GM12878 (cell line): Measurements from ENCODE around the gene NSL1. TPM values are rescaled to one million over a fixed set of nuclear protein-coding genes. Genes with fewer than 3 reads are reported as not detected.
A peak's percentile ranks its signal among the peaks of the same experiment; 100 is the strongest.

Experiments used
- ATAC-seq: fragments of 200-7000 bp; cut with Tn5 transposase; 3 replicates; pipeline ENCODE4 v1.9.1; 2020; ENCODE audit warnings: mild to moderate bottlenecking, moderate library complexity
- BruUV-seq: library from RNA; stranded (reverse); fragments of 400-500 nt; replicated peaks from 2 replicates; lab custom pipeline; 2021; lab: Mats Ljungman, UMichigan
- CTCF ChIA-PET: fragments of 300-600 bp; sonication (Branson Sonifier 250); formaldehyde crosslinking; extraction: SDS; loops from one replicate; lab custom pipeline; 2021; ENCODE audit warnings: inconsistent platforms; lab: Yijun Ruan, JAX
- POLR2A ChIA-PET: fragments of 350-600 bp; formaldehyde crosslinking; extraction: SDS; loops from one replicate; lab custom pipeline; 2021; ENCODE audit warnings: inconsistent platforms; lab: Charles Lee
- RAD21 ChIA-PET: fragments of 300-600 bp; sonication (Branson Sonifier 250); formaldehyde crosslinking; loops from one replicate; lab custom pipeline; 2023; ENCODE audit warnings: antibody characterized with exemption; ENCODE audit not compliant: unreplicated experiment; lab: Charles Lee
- SMC1A ChIA-PET: fragments of 300-600 bp; sonication (Branson Sonifier 250); formaldehyde crosslinking; loops from one replicate; lab custom pipeline; 2023; ENCODE audit not compliant: unreplicated experiment, uncharacterized antibody; lab: Charles Lee
- DNase-seq: peaks from one replicate; pipeline ENCODE4 v3.0.0-alpha.2; 2011; ENCODE audit warnings: low read depth, low spot score
- FAIRE-seq: peaks from 3 replicates; lab custom pipeline; 2011; peaks lifted over from hg19 to GRCh38; lab: Jason Lieb, UNC
- H2AFZ ChIP-seq: 2 replicates; pipeline ENCODE4 v1.6.0; 2011; ENCODE audit warnings: low read depth, low read length, control low read depth; ENCODE audit not compliant: control insufficient read depth
- H3K27ac ChIP-seq: 2 replicates; pipeline ENCODE4 v1.5.1; 2011; ENCODE audit warnings: control low read depth; ENCODE audit not compliant: control insufficient read depth, insufficient read depth
- H3K27me3 ChIP-seq, 2 experiments: replicated peaks in 1 of 2; 2 replicates each; pipeline versions ENCODE4 v1.6.0 to v1.6.1; 2011; ENCODE audit warnings: low read length in 1 of 2; ENCODE audit not compliant: control insufficient read depth in 2 of 2, insufficient read depth in 2 of 2
- H3K36me3 ChIP-seq, 2 experiments: 2 replicates each; pipeline ENCODE4 v1.5.1; 2011; ENCODE audit warnings: low read length in 1 of 2; ENCODE audit not compliant: control insufficient read depth in 2 of 2, insufficient read depth in 2 of 2
- H3K4me1 ChIP-seq: 2 replicates; pipeline ENCODE4 v1.6.1; 2011; ENCODE audit warnings: mild to moderate bottlenecking, low read length, moderate library complexity, mixed read lengths; ENCODE audit not compliant: control insufficient read depth, insufficient read depth
- H3K4me2 ChIP-seq: 2 replicates; pipeline ENCODE4 v1.6.0; 2011; ENCODE audit warnings: control low read depth; ENCODE audit not compliant: control insufficient read depth, insufficient read depth
- H3K4me3 ChIP-seq: fragments of 200-600 bp; sonication (generic); 2 replicates; pipeline ENCODE4 v1.5.1; 2016
- H3K79me2 ChIP-seq: 2 replicates; pipeline ENCODE4 v1.6.0; 2011; ENCODE audit warnings: low read length; ENCODE audit not compliant: control insufficient read depth, insufficient read depth
- H3K9ac ChIP-seq: 2 replicates; pipeline ENCODE4 v1.8.0; 2011; ENCODE audit warnings: low read length, control low read depth, mixed read lengths; ENCODE audit not compliant: control insufficient read depth, insufficient read depth
- H3K9me3 ChIP-seq: replicated peaks from 3 replicates; pipeline ENCODE4 v1.5.1; 2011; ENCODE audit warnings: mild to moderate bottlenecking, low read length; ENCODE audit not compliant: control insufficient read depth, insufficient read depth
- H4K20me1 ChIP-seq: 2 replicates; pipeline ENCODE4 v1.6.0; 2011; ENCODE audit not compliant: control insufficient read depth, insufficient read depth
- ATF7 ChIP-seq: fragments of 450-650 bp; IDR thresholded peaks from 2 replicates; pipeline ENCODE4 v1.6.1; 2016; ENCODE audit warnings: low read depth, mild to moderate bottlenecking
- CEBPB ChIP-seq, 2 experiments: fragments of 150-350 bp in 1 of 2; IDR thresholded peaks; 2 replicates each; pipeline ENCODE4 v1.6.1; 2012 to 2014; ENCODE audit warnings: low read depth in 2 of 2, low read length in 2 of 2, borderline replicate concordance in 1 of 2, inconsistent platforms in 1 of 2
- CREB1 ChIP-seq: IDR thresholded peaks from 2 replicates; pipeline ENCODE4 v1.6.1; 2012; ENCODE audit warnings: low read depth, mild to moderate bottlenecking, inconsistent platforms
- EED ChIP-seq: sonication (generic); IDR thresholded peaks from 2 replicates; pipeline ENCODE4 v1.6.1; 2016; ENCODE audit warnings: antibody characterized with exemption, low read depth
- JUND ChIP-seq: IDR thresholded peaks from 2 replicates; pipeline ENCODE4 v1.6.1; 2012; ENCODE audit warnings: low read depth, mild to moderate bottlenecking, low read length, improper control_type of control experiment, moderate library complexity
- MEF2B ChIP-seq: fragments of 450-650 bp; IDR thresholded peaks from 2 replicates; pipeline ENCODE4 v1.6.1; 2018; ENCODE audit warnings: mild to moderate bottlenecking, moderate library complexity; ENCODE audit not compliant: partially characterized antibody, poor library complexity, severe bottlenecking
- NFYA ChIP-seq: IDR thresholded peaks from 2 replicates; pipeline ENCODE4 v1.6.1; 2011; ENCODE audit warnings: low read depth, mild to moderate bottlenecking, low read length, improper control_type of control experiment, borderline replicate concordance
- PBX3 ChIP-seq: IDR thresholded peaks from 2 replicates; pipeline ENCODE4 v1.6.1; 2011; ENCODE audit warnings: mild to moderate bottlenecking, low read depth, low read length, moderate library complexity; ENCODE audit not compliant: insufficient replicate concordance
- RUNX3 ChIP-seq: IDR thresholded peaks from 2 replicates; pipeline ENCODE4 v1.6.1; 2012; ENCODE audit warnings: low read length, inconsistent platforms
- SMAD1 ChIP-seq: fragments of 450-650 bp; IDR thresholded peaks from 2 replicates; pipeline ENCODE4 v1.6.1; 2018; ENCODE audit warnings: mild to moderate bottlenecking, low read depth; ENCODE audit not compliant: partially characterized antibody
- TARDBP ChIP-seq: IDR thresholded peaks from 2 replicates; pipeline ENCODE4 v1.6.1; 2016; ENCODE audit warnings: borderline replicate concordance
- YBX1 ChIP-seq: fragments of 450-650 bp; IDR thresholded peaks from 2 replicates; pipeline ENCODE4 v1.6.1; 2016; ENCODE audit warnings: antibody characterized with exemption
- WGBS: methylation state at CpG from one replicate; pipeline ENCODE4 v1.1.6; 2016; ENCODE audit warnings: low lambda C conversion rate; ENCODE audit not compliant: insufficient replicate concordance, insufficient coverage; ENCODE audit errors: missing lambda C conversion rate; 5-methylcytosine and 5-hydroxymethylcytosine counted together
- in situ Hi-C: fragments of 300-500 bp; cut with MboI; formaldehyde crosslinking; loops from 9 replicates; pipeline ENCODE4 v1.14.3; 2018; ENCODE audit warnings: mixed read lengths
- intact Hi-C: fragments of 100-400 bp; cut with micrococcal nuclease; formaldehyde crosslinking; loops from one replicate; pipeline ENCODE4 v1.14.2; 2022; ENCODE audit not compliant: unreplicated experiment
- polyA plus RNA-seq, 11 experiments: library from polyadenylated mRNA; depleted of rRNA in 4 of 11; unstranded in 6 of 11; stranded (reverse) in 5 of 11; fragments of >200 nt; fragmentation: Nextera tagmentation in 4 of 11; fragmentation: Illumina TruSeq in 1 of 11; extraction: Ambion mirVana in 4 of 11; extraction: Trizol in 1 of 11; gene quantifications; 1 replicate in 1 of 11; 2 replicates in 10 of 11; pipeline versions ENCODE4 v1.2.1 to v1.2.3, GENCODE V29; 2011 to 2016; ENCODE audit warnings: inconsistent platforms in 2 of 11, missing spikeins in 2 of 11, low read depth in 1 of 11
- total RNA-seq, 4 experiments: library from RNA; depleted of rRNA in 3 of 4; stranded (reverse); fragments of >200 nt in 3 of 4; fragmentation: Illumina TruSeq in 1 of 4; extraction: Trizol in 1 of 4; gene quantifications; 2 replicates each; pipeline versions ENCODE4 v1.2.1 to v1.2.3, GENCODE V29; 2013 to 2021
- TF ChIP-seq, protein P1 (sequence below), 3 experiments: IDR thresholded peaks in 2 of 3; conservative IDR thresholded peaks in 1 of 3; 2 replicates each; pipeline ENCODE4 v1.5.1; 2011; ENCODE audit warnings: low read depth in 3 of 3, low read length in 3 of 3, mild to moderate bottlenecking in 3 of 3, control low read depth in 2 of 3, moderate library complexity in 2 of 3, inconsistent platforms in 1 of 3, mixed read lengths in 1 of 3; ENCODE audit not compliant: control insufficient read depth in 2 of 3, insufficient read depth in 1 of 3; ENCODE audit errors: extremely low read depth in 1 of 3
- TF ChIP-seq, protein P2 (sequence below): IDR thresholded peaks from 2 replicates; pipeline ENCODE4 v1.6.1; 2011; ENCODE audit warnings: borderline replicate concordance, low read depth, mild to moderate bottlenecking, moderate library complexity, low read length; ENCODE audit not compliant: insufficient read depth, poor library complexity, severe bottlenecking
- TF ChIP-seq, protein P3 (sequence below): IDR thresholded peaks from 2 replicates; pipeline ENCODE4 v1.6.1; 2012; ENCODE audit warnings: low read depth, low read length, improper control_type of control experiment

Gene NSL1
- total and polyA plus RNA-seq, 10 of the 15 experiments (the other 5 are each of a cell fraction or from before 2014, with no cell fraction given) = 36.7 to 74.2 (median 46.4) TPM

DNA sequence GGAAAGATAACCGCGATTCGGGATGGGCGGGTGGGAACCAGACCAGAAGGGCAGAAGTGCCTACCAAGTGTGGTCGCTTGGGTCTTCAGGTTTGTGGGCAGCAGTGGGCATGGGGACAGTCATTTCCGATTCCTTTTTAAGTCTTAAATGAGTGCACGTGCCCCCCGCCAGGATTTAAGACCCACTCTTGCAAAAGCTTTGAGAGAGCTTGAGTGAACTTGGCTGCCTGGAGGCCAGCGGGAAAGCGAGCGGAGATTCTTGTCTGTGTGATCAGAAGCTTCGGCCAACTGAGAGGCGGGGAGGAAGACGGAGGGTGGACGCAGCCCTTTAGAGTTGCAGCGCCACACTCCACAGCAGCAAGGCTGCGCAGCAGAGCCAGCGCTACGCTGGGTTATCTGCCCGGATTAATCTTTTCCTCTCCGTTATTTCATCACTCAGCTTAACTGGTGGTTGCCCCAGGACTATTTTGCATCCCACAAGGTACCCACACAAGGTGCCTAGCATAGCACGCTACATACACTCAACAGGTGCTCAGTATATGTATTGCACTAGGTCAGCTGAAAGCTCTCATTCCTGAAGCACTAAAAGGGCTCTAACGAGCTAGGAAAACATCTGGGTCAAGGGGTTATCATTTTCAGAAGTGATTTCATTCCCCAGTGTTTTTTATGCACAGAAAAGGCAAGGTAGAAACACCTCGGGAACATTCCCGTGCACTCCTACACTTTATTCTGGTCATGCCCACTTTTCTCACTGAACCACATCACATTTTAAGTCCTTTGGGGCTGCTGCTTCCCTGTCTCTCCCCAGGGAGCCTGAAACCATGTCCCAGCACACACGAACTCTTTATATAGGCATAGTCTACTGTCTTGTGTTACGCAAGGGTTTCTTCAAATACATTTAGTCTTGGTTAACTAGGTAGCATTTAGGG lies 90.4 kb downstream of the NSL1 start:
- H3K4me1 ChIP-seq = peaks cover 27% of the 10 kb centered on the region
- no peaks in the 10 kb centered on the region for H3K27me3 ChIP-seq
- WGBS = 3% methylated on average over 27 of the region's 27 CpGs
- no peak for DNase-seq
- RAD21 ChIA-PET = interaction anchor here (0.6 to 2.1 kb wide), 19 partner anchors 17 to 1020 kb away, joined by 3 to 23 read pairs (median 6); no protein-coding TSS in a partner anchor
- peak overlapping the region; percentile 49 for H2AFZ ChIP-seq
- peaks cover 0 to 2% of the 10 kb centered on the region in 2 experiments; a peak in 1 of 4 replicates for H3K36me3 ChIP-seq
- peak overlapping the region; percentile 95 for H3K4me2 ChIP-seq
- no peaks in the 10 kb centered on the region for H3K9me3 ChIP-seq
- SMC1A ChIA-PET = interaction anchor here (0.8 to 2.2 kb wide), 35 partner anchors 10 to 369 kb away, joined by 3 to 20 read pairs (median 5); no protein-coding TSS in a partner anchor
- in situ Hi-C loops (no loop called here), intact Hi-C loops (loop anchor here (2.0 to 5.0 kb wide), 2 partner anchors 51 to 94 kb away; no protein-coding TSS in a partner anchor)
- BruUV-seq = TSS peak; percentile 83
- no peaks in the 10 kb centered on the region for H4K20me1 ChIP-seq
- no peak overlapping the region for H3K27ac ChIP-seq
- peak; percentile 69 for FAIRE-seq
- POLR2A ChIA-PET = interaction anchor here (0.5 to 1.8 kb wide), 3 partner anchors 52 to 1326 kb away, joined by 4 to 6 read pairs (median 6); no protein-coding TSS in a partner anchor
- ATAC-seq = peak; percentile 63
- H3K79me2 ChIP-seq = peaks cover 6% of the 10 kb centered on the region
- peak overlapping the region; percentile 82; the same call in 1 of the 2 replicates for H3K4me3 ChIP-seq
- CTCF ChIA-PET = interaction anchor here (0.6 to 2.2 kb wide), 30 partner anchors 8 to 464 kb away, joined by 3 to 20 read pairs (median 4); no protein-coding TSS in a partner anchor
- H3K9ac ChIP-seq = no peak overlapping the region
- TF ChIP-seq, protein P1, sequence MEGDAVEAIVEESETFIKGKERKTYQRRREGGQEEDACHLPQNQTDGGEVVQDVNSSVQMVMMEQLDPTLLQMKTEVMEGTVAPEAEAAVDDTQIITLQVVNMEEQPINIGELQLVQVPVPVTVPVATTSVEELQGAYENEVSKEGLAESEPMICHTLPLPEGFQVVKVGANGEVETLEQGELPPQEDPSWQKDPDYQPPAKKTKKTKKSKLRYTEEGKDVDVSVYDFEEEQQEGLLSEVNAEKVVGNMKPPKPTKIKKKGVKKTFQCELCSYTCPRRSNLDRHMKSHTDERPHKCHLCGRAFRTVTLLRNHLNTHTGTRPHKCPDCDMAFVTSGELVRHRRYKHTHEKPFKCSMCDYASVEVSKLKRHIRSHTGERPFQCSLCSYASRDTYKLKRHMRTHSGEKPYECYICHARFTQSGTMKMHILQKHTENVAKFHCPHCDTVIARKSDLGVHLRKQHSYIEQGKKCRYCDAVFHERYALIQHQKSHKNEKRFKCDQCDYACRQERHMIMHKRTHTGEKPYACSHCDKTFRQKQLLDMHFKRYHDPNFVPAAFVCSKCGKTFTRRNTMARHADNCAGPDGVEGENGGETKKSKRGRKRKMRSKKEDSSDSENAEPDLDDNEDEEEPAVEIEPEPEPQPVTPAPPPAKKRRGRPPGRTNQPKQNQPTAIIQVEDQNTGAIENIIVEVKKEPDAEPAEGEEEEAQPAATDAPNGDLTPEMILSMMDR (IDR thresholded peaks at IDR 0.05 in 2 of 3, conservative IDR thresholded peaks at IDR 0.05 in 1 of 3; ENCODE audit: control insufficient read depth in 2 of 3, extremely low read depth in 1 of 3, insufficient read depth in 1 of 3, low read depth in 3 of 3, low read length in 3 of 3) = peak; percentile 6 to 30 (median 29); a peak in 2 of 6 replicates
- no peak for TF ChIP-seq TARDBP
- no peak for TF ChIP-seq JUND
- TF ChIP-seq, protein P2, sequence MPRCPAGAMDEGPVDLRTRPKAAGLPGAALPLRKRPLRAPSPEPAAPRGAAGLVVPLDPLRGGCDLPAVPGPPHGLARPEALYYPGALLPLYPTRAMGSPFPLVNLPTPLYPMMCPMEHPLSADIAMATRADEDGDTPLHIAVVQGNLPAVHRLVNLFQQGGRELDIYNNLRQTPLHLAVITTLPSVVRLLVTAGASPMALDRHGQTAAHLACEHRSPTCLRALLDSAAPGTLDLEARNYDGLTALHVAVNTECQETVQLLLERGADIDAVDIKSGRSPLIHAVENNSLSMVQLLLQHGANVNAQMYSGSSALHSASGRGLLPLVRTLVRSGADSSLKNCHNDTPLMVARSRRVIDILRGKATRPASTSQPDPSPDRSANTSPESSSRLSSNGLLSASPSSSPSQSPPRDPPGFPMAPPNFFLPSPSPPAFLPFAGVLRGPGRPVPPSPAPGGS = no peak
- TF ChIP-seq MEF2B = peak; percentile 76
- TF ChIP-seq RUNX3 = no peak
- no peak for TF ChIP-seq ATF7
- TF ChIP-seq, protein P3, sequence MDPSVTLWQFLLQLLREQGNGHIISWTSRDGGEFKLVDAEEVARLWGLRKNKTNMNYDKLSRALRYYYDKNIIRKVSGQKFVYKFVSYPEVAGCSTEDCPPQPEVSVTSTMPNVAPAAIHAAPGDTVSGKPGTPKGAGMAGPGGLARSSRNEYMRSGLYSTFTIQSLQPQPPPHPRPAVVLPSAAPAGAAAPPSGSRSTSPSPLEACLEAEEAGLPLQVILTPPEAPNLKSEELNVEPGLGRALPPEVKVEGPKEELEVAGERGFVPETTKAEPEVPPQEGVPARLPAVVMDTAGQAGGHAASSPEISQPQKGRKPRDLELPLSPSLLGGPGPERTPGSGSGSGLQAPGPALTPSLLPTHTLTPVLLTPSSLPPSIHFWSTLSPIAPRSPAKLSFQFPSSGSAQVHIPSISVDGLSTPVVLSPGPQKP = no peak
- no peak for TF ChIP-seq SMAD1
- no peak for TF ChIP-seq CEBPB (IDR thresholded peaks at IDR 0.05; ENCODE audit: borderline replicate concordance in 1 of 2, low read depth in 2 of 2, low read length in 2 of 2)
- no peak for TF ChIP-seq EED
- TF ChIP-seq PBX3 = no peak
- no peak for TF ChIP-seq YBX1
- TF ChIP-seq NFYA = no peak
- 0 out of 2 replicates have a peak, but pooled peaks have one; percentile 5 for TF ChIP-seq CREB1
